Cerebellar nuclear complex (tissue), 1 donor: ENCODE results near the gene GLDN.

Experiments used
- DNase-seq, 2 experiments: peaks; one replicate each; lab custom pipeline; 2025; lab: John Stamatoyannopoulos, UW

GLDN gene

GRCh38 chr15:51341366-51342226 is at the start of gene GLDN:
Gene GLDN, plus strand, starts transcription at chr15:51341655. Its CDS starts 30 bp downstream, at chr15:51341685.
- DNase-seq, result no peak

DNA sequence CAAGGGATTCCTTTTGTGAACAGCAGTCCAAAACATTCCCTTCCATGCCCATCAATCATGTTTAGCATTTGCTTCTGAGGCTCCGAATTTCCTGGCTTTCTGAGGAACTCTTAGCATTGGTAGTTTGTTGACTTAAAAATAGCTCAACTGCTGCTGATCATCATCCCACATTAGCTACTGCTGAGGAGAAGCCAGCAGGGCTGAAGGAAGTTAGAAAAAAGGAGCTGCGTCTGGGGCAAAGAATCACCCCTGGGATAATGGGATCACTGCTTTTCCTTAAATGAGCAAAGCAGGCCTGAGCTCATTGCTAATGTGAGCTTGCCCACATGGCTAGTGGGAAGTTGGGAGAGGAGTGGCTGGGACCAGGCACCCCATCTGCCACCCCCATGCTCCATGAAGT is 42.8 kb upstream of the GLDN start:
- DNase-seq, result no peak

- DNase-seq, result no peak
Observed at GRCh38 chr15:51299187-51300015, 42.1 kb upstream of the GLDN start.

DNA sequence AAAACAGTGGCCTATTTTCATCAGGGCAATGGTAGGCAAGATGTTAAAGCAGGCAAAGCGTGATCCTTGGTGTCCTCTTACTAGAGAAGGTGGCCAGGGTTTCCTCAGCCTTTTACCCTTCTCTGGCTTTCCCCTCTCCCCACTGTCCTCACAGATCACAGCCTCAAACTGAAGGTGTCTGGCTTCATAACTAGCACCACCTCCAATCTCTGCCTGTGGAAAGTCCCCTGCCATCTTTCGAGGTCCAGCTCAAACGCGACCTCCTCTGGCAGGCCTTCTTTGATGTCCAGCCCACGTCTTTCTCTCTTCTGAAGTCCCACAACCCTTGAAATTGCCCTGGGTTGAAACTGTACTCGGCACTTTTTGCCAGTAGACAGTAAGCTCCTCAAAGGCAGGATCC is 39.0 kb upstream of the GLDN start:
- no peak for DNase-seq

- no peak for DNase-seq
Observed at GRCh38 chr15:51303462-51303980, 37.9 kb upstream of the GLDN start.

- DNase-seq, result no peak
Observed at GRCh38 chr15:51307325-51307724, 34.1 kb upstream of the GLDN start.

DNA sequence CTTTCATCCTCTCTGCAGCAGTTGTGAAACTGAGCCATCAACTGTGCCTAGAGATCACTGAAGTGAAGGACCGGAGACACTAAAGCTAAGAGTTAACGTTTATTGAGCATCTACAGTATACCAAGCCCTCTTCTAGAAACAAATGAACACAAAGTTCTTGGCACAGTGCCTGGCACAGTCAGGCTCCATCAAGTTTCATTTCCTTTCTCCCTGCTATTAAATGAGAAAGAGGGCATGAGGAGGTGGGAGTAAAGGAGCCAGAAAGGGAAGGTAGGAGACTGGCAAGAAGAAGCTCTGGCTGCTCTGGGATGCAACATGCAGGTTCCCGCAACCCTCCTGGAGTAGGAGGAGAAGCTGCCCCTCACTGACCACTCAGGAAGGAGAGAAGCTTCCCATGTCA is 33.6 kb upstream of the GLDN start:
- no peak for DNase-seq

DNA sequence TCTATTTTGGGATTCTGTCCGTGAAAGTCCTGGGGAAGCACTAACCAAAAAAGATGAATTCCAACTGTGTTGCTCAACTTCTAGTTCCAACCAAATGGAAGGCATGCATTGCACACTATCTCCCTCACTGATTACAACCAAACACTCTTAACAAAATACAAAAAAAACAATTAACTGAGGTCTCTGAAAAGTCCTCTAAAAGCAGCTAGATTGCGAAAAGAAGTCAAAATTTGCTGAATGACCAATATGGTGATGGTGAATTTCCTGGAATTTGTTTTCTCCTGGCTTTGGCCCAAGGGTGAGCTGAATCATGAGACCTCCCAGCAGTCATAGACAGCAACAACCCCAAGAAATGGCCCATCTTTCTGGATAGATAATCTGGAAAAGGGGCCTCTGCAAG is 31.4 kb upstream of the GLDN start:
- no peak for DNase-seq

- DNase-seq, result no peak
Observed at GRCh38 chr15:51311510-51311909, 29.9 kb upstream of the GLDN start.

DNA sequence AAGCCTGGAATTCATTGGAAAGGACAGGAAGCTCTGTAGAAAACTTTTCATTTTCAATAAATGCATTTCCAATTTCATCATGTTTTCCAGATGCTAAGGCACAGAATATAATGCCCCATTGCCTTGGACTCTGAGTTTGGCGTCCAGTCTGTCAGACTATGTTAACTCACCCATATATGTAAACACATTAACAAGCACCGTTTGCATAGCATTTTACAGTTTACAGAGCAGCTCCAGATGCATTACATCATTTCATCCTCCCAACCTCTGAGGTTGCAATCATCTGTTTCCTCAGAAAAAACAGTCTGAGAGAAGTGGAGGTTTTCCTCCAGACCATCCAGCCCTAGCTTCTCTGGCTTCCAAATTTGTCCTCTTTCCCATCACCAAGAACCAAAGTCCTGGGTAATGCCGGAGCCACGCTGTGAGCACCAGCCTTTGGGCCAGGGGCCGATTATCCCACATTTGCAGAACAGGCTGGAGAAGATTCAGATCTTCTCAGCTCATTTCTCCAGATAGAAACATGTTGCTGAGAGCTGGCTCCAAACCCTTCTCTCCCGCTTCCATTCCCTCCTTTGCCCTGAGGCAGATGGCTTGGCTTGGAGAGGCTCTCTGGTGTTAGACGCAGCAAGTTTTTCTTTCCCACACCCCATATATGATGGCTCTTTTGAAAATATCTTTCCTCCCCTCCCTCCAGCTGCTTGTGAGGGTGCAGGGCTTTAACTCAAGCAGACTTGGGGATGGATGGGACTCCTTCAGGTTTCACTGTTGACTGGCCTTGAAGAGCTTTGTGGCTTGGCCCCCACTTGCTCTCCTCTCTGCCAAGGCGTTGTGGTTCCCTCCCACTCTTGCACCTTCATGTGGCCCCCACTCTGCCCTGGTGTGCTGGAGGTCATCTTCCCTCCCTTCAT is 29.0 kb upstream of the GLDN start:
- DNase-seq, result no peak

DNA sequence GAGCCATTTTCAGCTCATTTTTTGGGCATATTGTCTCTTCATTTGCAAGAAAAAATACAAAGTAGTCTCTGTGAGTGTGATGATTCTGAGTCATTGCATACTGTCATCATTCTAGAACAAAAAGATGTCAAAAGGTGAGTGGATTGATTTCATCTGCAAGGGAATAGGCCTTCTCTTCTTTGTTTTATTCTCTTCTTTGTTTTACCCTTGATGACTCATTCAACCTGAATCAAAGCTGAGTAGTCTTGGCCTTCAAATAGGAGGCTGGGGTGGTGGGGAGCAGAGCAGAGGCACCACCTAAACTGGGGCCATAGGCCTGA is 28.4 kb upstream of the GLDN start:
- DNase-seq, result no peak

GRCh38 chr15:51313644-51314280 is 27.7 kb upstream of the GLDN start:
- DNase-seq, result no peak

DNA sequence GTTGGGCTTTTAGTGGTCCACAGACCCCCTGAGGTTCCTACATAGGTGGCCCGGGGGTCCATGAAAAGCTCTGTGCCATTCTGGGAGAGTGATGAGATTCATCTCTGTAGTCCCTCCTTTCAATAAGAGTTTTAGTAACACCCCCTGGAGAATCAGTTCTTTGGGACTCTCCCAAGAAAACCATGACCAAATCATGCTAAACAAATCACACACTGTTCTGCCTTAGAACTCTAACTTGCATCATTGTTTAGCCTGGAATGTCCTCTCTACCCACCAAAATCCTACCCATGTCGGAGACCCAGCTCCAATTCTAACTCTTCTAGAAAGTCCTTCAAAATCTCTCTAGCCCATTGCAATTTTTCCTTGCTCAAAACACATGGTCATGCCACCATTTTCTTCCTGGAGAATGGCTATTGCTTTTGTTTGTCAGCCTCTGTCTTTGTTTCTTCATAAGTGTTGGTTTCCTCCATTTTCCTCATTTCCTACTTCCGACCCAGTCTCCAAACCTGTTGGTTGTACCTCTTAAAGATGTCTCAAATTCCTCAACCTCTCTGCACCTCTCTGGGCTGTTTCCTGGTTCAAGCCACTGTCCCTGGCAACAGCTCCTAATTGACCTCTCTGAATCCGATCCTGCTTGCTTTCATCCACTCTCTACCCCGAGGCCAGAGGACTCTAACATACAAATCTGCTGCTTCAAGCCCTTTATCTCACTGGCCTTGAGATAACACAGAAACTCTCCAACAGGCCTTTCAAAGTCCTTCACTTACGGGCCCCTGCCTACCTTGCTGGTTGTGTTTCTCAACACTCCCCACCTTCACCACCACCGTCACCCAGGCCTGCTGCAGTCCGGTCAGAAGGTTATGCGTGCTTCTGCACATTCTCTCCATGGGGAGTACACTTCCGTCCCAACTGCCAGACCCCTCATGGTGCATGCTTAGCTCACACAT is 26.8 kb upstream of the GLDN start:
- no peak for DNase-seq

DNA sequence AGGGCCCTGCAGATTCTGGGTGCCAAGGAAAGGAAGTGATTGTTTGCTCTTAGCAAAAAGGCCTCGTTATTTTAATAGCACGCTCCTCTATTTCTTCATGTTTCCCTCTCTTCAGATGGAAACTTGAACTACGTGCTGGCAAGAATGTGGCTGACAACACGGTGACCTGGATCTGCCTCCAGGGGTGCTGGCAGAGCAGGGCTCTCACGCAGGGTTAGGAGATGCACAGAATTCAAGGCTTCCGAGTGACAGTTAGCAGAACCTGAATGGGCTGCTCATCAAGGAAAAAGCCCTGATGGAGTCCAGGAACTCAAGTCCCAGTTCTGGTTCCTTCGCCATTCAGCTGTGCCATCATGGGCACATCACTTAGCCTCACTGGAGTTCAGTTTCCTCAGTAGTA is 25.7 kb upstream of the GLDN start:
- DNase-seq, result no peak

- no peak for DNase-seq
Observed at GRCh38 chr15:51316636-51317035, 24.8 kb upstream of the GLDN start.

- DNase-seq, result no peak
Observed at GRCh38 chr15:51318382-51319150, 22.9 kb upstream of the GLDN start.

- no peak for DNase-seq
Observed at GRCh38 chr15:51319539-51319938, 21.9 kb upstream of the GLDN start.

GRCh38 chr15:51320843-51321242 is 20.6 kb upstream of the GLDN start:
- no peak for DNase-seq

DNA sequence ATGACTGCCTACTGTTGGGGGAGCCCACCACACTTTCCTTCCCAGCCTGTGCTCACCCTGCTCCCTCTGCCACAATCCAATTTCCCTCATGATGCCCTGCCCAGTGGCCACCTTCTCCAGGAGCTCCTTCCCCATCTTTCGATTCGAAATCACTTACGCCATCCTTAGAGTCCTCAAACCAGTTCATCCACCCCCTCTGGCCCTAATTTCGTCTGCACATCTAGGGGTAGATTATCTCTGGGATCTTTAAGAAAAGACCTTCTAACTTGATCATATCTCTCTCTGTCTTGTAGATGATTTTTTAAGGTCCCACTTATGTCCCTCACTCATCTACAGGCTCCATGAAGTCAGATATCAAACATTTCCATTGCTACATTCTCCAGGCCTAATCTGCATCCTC is 20.1 kb upstream of the GLDN start:
- DNase-seq, result no peak
